ENCODE results near the gene CCHCR1.

- no peak for TF ChIP-seq FOSL2 (IDR thresholded peaks at IDR 0.05)
- no peak for TF ChIP-seq FOSL2 (CRISPR knock-in tag; IDR thresholded peaks at IDR 0.05)
- no peak for TF ChIP-seq POLR2A (IDR thresholded peaks at IDR 0.05; ENCODE audit: low read length)
- no peak for TF ChIP-seq EP300 (IDR thresholded peaks at IDR 0.05)
- no peak for TF ChIP-seq JUN (IDR thresholded peaks at IDR 0.05)
- TF ChIP-seq, protein P1, sequence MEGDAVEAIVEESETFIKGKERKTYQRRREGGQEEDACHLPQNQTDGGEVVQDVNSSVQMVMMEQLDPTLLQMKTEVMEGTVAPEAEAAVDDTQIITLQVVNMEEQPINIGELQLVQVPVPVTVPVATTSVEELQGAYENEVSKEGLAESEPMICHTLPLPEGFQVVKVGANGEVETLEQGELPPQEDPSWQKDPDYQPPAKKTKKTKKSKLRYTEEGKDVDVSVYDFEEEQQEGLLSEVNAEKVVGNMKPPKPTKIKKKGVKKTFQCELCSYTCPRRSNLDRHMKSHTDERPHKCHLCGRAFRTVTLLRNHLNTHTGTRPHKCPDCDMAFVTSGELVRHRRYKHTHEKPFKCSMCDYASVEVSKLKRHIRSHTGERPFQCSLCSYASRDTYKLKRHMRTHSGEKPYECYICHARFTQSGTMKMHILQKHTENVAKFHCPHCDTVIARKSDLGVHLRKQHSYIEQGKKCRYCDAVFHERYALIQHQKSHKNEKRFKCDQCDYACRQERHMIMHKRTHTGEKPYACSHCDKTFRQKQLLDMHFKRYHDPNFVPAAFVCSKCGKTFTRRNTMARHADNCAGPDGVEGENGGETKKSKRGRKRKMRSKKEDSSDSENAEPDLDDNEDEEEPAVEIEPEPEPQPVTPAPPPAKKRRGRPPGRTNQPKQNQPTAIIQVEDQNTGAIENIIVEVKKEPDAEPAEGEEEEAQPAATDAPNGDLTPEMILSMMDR (IDR thresholded peaks at IDR 0.05) = no peak
These were observed 34.6 kb downstream of the CCHCR1 start for GRCh38 chr6:31122791-31123706.
